ENCODE measurements around the gene RNF141. TPM values are rescaled to one million over a fixed set of nuclear protein-coding genes. Genes with fewer than 3 reads are reported as not detected.

RNF141 gene
- total RNA-seq, 2 donors from 2014 or later = 34.7 to 42.2 TPM

GRCh38 chr11:10518123-10518522 is 22.9 kb downstream of the RNF141 start:
- Histone ChIP-seq H3K36me3 (ENCODE audit: control insufficient read depth, insufficient read depth, low read length) (peaks cover 47% of the 10 kb centered on the region), H3K4me1 (ENCODE audit: control insufficient read depth, insufficient read depth, low read length) (peaks cover 3% of the 10 kb centered on the region), H3K27me3 (ENCODE audit: control insufficient read depth, insufficient read depth, low read length, poor library complexity, severe bottlenecking) (no peaks in the 10 kb centered on the region), H3K27ac (ENCODE audit: low read depth, low read length) (no peak overlapping the region), H3K9me3 (ENCODE audit: control insufficient read depth, low read length) (no peaks in the 10 kb centered on the region), H3K9ac (ENCODE audit: extremely low read depth, low read length, poor library complexity, severe bottlenecking) (no peak overlapping the region), H3K4me3 (ENCODE audit: low read length) (no peak overlapping the region)
- Mint-ChIP-seq H3K4me1 (no peaks in the 10 kb centered on the region), H3K36me3 (ENCODE audit: low read depth) (peaks cover 14% of the 10 kb centered on the region), H3K9me3 (no peaks in the 10 kb centered on the region), H3K27me3 (ENCODE audit: insufficient read depth) (no peaks in the 10 kb centered on the region), H3K4me3 (no peak overlapping the region), H3K27ac (no peak overlapping the region)
- DNase-seq = no peak
- TF ChIP-seq CTCF (conservative IDR thresholded peaks at IDR 0.05) = no peak

GRCh38 chr11:10515418-10515817 is 25.6 kb downstream of the RNF141 start:
- Mint-ChIP-seq H3K27me3 (ENCODE audit: insufficient read depth) (no peaks in the 10 kb centered on the region), H3K4me3 (no peak overlapping the region), H3K27ac (no peak overlapping the region), H3K4me1 (no peaks in the 10 kb centered on the region), H3K9me3 (no peaks in the 10 kb centered on the region), H3K36me3 (ENCODE audit: low read depth) (peaks cover 6% of the 10 kb centered on the region)
- no peak overlapping the region for H3K9ac ChIP-seq (ENCODE audit: extremely low read depth, low read length, poor library complexity, severe bottlenecking)
- no peaks in the 10 kb centered on the region for H3K9me3 ChIP-seq (ENCODE audit: control insufficient read depth, low read length)
- peaks cover 24% of the 10 kb centered on the region for H3K36me3 ChIP-seq (ENCODE audit: control insufficient read depth, insufficient read depth, low read length)
- H3K27me3 ChIP-seq (ENCODE audit: control insufficient read depth, insufficient read depth, low read length, poor library complexity, severe bottlenecking) = no peaks in the 10 kb centered on the region
- WGBS, 2 experiments (ENCODE audit: insufficient coverage in 1 of 2, insufficient read length in 1 of 2) = 98 to 100% methylated on average over 1 to 3 of the region's 3 CpGs
- peaks cover 4% of the 10 kb centered on the region for H3K4me1 ChIP-seq (ENCODE audit: control insufficient read depth, insufficient read depth, low read length)
- H3K27ac ChIP-seq (ENCODE audit: low read depth, low read length) = no peak overlapping the region
- no peak for DNase-seq
- no peak overlapping the region for H3K4me3 ChIP-seq (ENCODE audit: low read length)
- no peak for TF ChIP-seq CTCF (conservative IDR thresholded peaks at IDR 0.05)

GRCh38 chr11:10514709-10515108 is 26.3 kb downstream of the RNF141 start:
- H3K4me3 ChIP-seq (ENCODE audit: low read length) = no peak overlapping the region
- Mint-ChIP-seq H3K27ac (no peak overlapping the region), H3K9me3 (no peaks in the 10 kb centered on the region), H3K4me3 (no peak overlapping the region), H3K4me1 (no peaks in the 10 kb centered on the region), H3K36me3 (ENCODE audit: low read depth) (peaks cover 6% of the 10 kb centered on the region), H3K27me3 (ENCODE audit: insufficient read depth) (no peaks in the 10 kb centered on the region)
- H3K4me1 ChIP-seq (ENCODE audit: control insufficient read depth, insufficient read depth, low read length) = peaks cover 4% of the 10 kb centered on the region
- H3K27ac ChIP-seq (ENCODE audit: low read depth, low read length) = no peak overlapping the region
- DNase-seq = no peak
- H3K9me3 ChIP-seq (ENCODE audit: control insufficient read depth, low read length) = no peaks in the 10 kb centered on the region
- H3K9ac ChIP-seq (ENCODE audit: extremely low read depth, low read length, poor library complexity, severe bottlenecking) = no peak overlapping the region
- WGBS, 2 experiments (ENCODE audit: insufficient coverage in 1 of 2, insufficient read length in 1 of 2) = 98% methylated on average over 2 of the region's 2 CpGs; no CpG with 5 or more reads in 1 of the 2 experiments
- H3K36me3 ChIP-seq (ENCODE audit: control insufficient read depth, insufficient read depth, low read length) = peaks cover 22% of the 10 kb centered on the region
- no peak for TF ChIP-seq CTCF (conservative IDR thresholded peaks at IDR 0.05)
- no peaks in the 10 kb centered on the region for H3K27me3 ChIP-seq (ENCODE audit: control insufficient read depth, insufficient read depth, low read length, poor library complexity, severe bottlenecking)

Data from endodermal cell (in vitro differentiated cells).